Muscle layer of colon (tissue), 2 donors: ENCODE measurements around the gene RBM6.

ENCODE experiments used
- H3K27ac ChIP-seq: one replicate; pipeline ENCODE4 v1.7.0; 2013; ENCODE audit warnings: low read depth, mild to moderate bottlenecking, low read length, moderate library complexity
- H3K27me3 ChIP-seq, 2 donors: one replicate each; pipeline ENCODE4 v1.7.0; 2013; ENCODE audit warnings: low read length in 2 of 2, mild to moderate bottlenecking in 2 of 2; ENCODE audit not compliant: insufficient read depth in 2 of 2, control insufficient read depth in 1 of 2
- H3K36me3 ChIP-seq: one replicate; pipeline ENCODE4 v1.7.0; 2013; ENCODE audit warnings: mild to moderate bottlenecking, low read length; ENCODE audit not compliant: insufficient read depth
- H3K4me1 ChIP-seq: one replicate; pipeline ENCODE4 v1.7.0; 2013; ENCODE audit warnings: mild to moderate bottlenecking, low read length; ENCODE audit not compliant: insufficient read depth
- H3K4me3 ChIP-seq, 2 donors: one replicate each; pipeline ENCODE4 v1.7.0; 2013; ENCODE audit warnings: low read length in 2 of 2, low read depth in 1 of 2, mild to moderate bottlenecking in 1 of 2, moderate library complexity in 1 of 2
- H3K9ac ChIP-seq: one replicate; pipeline ENCODE4 v1.7.0; 2013; ENCODE audit warnings: low read length
- H3K9me3 ChIP-seq: one replicate; pipeline ENCODE4 v1.7.0; 2013; ENCODE audit warnings: mild to moderate bottlenecking, low read length
- donor health status: abdominal sarcoma.
- donor health status: Adenocarcinoma of cecum.

RBM6 gene, protein sequence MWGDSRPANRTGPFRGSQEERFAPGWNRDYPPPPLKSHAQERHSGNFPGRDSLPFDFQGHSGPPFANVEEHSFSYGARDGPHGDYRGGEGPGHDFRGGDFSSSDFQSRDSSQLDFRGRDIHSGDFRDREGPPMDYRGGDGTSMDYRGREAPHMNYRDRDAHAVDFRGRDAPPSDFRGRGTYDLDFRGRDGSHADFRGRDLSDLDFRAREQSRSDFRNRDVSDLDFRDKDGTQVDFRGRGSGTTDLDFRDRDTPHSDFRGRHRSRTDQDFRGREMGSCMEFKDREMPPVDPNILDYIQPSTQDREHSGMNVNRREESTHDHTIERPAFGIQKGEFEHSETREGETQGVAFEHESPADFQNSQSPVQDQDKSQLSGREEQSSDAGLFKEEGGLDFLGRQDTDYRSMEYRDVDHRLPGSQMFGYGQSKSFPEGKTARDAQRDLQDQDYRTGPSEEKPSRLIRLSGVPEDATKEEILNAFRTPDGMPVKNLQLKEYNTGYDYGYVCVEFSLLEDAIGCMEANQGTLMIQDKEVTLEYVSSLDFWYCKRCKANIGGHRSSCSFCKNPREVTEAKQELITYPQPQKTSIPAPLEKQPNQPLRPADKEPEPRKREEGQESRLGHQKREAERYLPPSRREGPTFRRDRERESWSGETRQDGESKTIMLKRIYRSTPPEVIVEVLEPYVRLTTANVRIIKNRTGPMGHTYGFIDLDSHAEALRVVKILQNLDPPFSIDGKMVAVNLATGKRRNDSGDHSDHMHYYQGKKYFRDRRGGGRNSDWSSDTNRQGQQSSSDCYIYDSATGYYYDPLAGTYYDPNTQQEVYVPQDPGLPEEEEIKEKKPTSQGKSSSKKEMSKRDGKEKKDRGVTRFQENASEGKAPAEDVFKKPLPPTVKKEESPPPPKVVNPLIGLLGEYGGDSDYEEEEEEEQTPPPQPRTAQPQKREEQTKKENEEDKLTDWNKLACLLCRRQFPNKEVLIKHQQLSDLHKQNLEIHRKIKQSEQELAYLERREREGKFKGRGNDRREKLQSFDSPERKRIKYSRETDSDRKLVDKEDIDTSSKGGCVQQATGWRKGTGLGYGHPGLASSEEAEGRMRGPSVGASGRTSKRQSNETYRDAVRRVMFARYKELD

DNA sequence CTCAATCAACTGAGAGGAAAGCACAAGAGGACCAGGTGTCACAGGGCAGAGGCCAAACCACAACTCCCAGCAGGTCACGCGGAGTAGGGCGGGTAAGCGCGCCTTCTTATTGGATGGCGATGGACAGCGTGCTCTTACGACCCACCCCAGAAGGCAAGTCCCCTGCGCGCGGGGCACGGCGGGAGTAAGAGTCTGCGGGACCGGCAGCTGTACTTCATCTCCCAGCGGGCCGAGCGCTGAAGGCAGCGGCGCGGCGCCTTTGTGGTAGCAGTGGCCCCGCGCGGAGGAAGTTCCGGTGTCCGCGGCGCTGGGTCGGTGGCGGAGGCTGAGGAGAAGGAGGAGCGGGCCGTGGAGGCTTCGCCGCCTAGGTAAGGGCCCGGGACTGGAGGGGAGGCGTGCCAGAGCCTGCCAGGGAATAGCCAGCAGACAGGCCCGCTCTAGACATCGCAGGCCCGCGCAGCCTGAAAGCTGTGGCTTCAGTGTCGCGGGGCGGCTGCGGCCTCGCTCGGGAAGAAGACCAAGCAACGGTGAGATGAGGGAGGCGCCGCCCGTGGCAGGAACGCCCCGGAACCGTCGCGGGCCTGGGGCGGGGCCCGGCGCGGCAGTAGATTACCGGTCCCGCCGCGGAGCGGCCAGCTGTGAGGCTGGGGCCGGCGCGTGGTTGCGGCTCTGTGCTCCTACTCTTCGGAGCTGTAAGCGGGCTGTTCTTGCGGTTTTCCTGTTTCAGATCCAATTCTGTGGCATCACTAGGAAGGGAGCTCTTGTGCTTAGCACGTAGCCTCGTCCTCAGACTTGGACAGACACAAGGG, at the start of gene RBM6:
RBM6 (plus strand) TSS at position 293 of the 809 bp plus-strand sequence. CDS start 22,492 bp downstream, outside the sequence.
- H3K27ac ChIP-seq: peak within 1 kb of the TSS; percentile 90
- no peaks in the 10 kb centered on the region for H3K9me3 ChIP-seq
- no peaks in the 10 kb centered on the region for H3K27me3 ChIP-seq
- peaks cover 7% of the 10 kb centered on the region for H3K4me1 ChIP-seq
- H3K36me3 ChIP-seq: no peaks in the 10 kb centered on the region
- peak within 1 kb of the TSS; percentile 85 to 87 for H3K4me3 ChIP-seq
- peak within 1 kb of the TSS; percentile 90 for H3K9ac ChIP-seq

DNA sequence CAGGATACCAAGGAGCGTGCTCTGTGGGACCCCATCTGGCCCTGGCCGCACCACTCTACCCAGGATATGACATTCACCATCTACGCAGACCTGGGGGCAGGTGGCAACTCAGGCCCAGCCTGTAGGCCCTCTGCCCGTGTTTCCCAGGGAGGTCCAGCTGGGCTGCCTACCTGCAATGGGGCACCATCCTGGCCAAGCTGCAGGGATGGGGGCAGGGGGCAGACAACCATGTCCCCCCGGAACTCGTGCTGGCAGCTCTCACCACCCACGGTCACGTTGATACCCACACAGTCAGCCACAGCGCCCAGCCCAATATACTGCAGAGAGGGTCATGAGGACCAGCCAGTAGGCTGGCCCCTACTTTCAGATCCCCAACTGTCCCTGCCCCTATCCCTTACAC, 44.2 kb upstream of the RBM6 start:
- Histone ChIP-seq H3K27ac (no peak overlapping the region), H3K4me3 (no peak overlapping the region), H3K9me3 (no peaks in the 10 kb centered on the region), H3K27me3 (no peaks in the 10 kb centered on the region), H3K4me1 (peaks cover 1% of the 10 kb centered on the region), H3K36me3 (no peaks in the 10 kb centered on the region), H3K9ac (no peak overlapping the region)

DNA sequence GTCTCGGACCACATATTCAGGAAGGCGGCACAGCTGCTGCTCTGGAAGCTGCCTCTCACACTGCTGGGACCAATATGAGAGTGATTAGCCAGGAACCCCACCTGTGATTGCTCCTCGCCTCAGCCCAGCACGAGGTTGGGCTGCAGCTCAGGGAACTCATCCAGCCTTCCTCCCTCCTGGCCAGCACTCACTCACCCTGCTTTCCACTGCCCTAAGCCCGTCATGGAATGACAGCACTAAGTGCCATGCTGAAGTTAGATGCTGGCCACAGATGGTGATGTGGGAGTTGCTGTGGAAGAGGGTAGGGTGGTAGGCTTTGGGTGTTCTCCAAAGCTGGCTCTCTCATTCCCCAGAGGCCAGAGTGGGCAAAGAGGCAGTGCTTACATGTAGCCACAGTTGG, 43.6 kb upstream of the RBM6 start:
- H3K9ac ChIP-seq: no peak overlapping the region
- no peaks in the 10 kb centered on the region for H3K9me3 ChIP-seq
- no peaks in the 10 kb centered on the region for H3K36me3 ChIP-seq

DNA sequence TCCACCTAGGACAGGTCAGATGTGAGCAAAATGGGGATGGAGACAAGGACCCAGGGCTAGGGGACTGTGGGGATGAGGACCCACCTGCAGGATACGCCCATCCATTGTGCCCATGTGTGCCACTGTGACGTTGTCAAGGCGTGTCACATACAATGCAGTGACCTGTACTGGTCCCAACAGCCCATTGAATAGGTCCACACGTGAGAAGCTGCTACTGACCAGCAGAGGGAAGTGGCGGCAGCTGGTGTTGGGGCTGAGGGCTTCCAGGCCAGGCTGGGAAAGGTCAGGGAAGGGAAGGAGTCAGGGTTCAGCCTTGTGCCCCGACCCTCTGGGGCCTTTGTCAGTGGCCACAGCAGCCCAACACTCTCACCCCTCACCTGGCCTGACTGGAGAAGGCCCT, 41.0 kb upstream of the RBM6 start:
- Histone ChIP-seq H3K9ac (no peak overlapping the region), H3K36me3 (no peaks in the 10 kb centered on the region), H3K4me1 (peaks cover 15% of the 10 kb centered on the region), H3K27ac (no peak overlapping the region), H3K4me3 (no peak overlapping the region), H3K27me3 (no peaks in the 10 kb centered on the region), H3K9me3 (no peaks in the 10 kb centered on the region)

More for the DNA sequence above, 43.6 kb upstream of the RBM6 start:
- no peak overlapping the region for H3K4me3 ChIP-seq
- H3K27ac ChIP-seq: no peak overlapping the region
- H3K4me1 ChIP-seq: peaks cover 7% of the 10 kb centered on the region
- no peaks in the 10 kb centered on the region for H3K27me3 ChIP-seq

DNA sequence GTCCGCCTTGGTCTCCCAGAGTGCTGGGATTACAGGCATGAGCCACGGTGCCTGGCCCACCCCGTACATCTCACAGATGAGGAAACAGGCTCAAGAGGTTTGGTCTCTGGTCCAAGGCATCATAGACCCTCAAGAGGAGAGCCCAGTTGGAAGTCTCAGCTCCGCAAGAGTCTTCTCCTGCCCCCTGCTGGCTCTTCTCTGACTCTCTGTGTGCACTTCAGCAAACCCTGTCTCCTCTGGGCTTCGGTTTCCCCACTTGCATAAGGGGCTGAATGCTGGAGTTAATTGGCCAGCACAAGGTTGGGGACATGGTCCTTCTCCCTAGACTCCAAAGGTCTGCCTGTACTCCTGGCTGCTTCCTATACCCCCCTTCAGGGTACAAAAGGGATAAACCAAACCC, 40.1 kb upstream of the RBM6 start:
- H3K36me3 ChIP-seq: no peaks in the 10 kb centered on the region
- H3K9me3 ChIP-seq: no peaks in the 10 kb centered on the region
- no peak overlapping the region for H3K4me3 ChIP-seq
- no peaks in the 10 kb centered on the region for H3K27me3 ChIP-seq
- peaks cover 15% of the 10 kb centered on the region for H3K4me1 ChIP-seq
- no peak overlapping the region for H3K9ac ChIP-seq
- H3K27ac ChIP-seq: no peak overlapping the region

DNA sequence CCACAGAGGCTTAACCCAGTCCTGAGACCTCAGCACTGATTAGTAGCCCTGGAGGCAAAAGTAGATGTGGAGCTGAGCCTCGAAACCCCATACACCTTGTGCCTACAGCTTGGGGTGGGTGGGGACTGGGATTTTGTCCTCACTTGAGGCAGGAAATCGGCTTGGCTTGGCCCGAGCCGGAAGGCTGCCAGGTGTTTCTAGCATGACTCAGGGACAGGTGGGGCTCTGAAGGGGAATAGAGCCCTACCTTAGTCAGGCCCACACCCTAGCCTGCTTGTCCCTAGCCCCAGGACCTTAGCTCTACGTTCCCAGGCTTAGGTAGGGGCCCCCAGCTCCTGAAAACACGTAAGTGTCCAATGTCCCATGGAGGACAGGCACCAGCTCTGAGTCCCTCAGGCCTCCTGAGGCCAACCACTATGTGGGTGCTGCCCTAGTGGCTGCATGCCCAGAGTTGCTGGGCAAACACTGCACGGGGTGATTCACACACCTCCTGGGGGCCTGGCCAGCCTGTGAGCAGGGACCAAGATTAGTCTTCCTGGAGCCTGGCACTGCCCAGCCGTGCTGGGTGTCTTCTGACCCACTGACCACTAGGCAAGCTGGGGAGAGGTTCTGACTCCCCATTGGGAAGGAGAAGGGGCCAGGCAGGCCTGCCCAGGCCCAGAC, 39.3 kb upstream of the RBM6 start:
- Histone ChIP-seq H3K4me1 (peaks cover 15% of the 10 kb centered on the region), H3K36me3 (no peaks in the 10 kb centered on the region), H3K9me3 (no peaks in the 10 kb centered on the region), H3K4me3 (no peak overlapping the region), H3K9ac (no peak overlapping the region), H3K27me3 (no peaks in the 10 kb centered on the region), H3K27ac (no peak overlapping the region)

DNA sequence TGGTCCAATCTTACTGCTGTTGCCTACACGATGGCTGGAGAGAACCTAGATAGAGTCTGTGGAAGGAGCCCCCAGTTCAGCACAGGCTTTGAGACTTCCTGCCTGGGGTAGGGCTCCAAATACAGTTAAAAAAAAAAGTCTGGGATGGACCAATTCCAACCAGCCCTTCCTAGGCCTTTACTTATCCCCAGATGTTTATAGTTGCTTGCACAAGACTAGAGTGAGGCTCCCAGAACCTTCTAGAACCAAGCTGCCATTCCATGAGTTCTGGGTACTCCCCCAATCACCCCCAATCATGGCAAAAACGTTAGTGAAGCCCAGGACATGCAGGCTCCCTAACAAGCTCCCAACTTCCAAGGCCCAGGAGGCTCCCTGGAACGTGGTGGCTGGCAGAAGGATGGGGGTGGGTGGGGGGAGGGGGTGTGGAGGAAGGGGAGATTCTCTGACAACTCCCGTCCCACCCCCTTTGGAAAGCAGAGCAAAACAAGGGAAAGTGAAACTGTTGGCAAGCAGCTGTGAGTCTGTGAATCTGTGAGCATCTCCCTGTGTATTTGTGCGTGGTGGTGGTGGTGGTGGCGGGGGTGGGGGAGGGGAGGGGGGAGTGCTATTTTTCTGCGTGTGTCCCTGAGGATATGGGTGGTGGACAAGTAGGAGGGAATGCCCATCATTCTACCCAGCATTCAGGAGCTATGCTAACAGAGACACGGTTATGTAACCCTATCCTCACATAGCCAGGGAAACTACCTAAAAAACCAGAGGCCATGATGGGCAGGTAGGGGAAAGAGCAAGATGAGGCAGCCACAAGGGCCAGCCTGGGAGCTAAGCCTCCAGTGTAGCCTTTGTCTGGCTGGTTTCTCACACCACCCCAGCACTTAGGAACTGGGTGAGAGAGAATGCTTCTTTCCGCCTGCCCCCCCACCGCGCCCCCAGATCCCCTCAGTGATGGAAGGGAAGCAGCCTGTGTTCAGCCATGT, 38.3 kb upstream of the RBM6 start:
- Histone ChIP-seq H3K4me1 (peaks cover 21% of the 10 kb centered on the region), H3K4me3 (no peak overlapping the region), H3K9ac (no peak overlapping the region), H3K9me3 (no peaks in the 10 kb centered on the region), H3K27ac (no peak overlapping the region), H3K27me3 (no peaks in the 10 kb centered on the region), H3K36me3 (no peaks in the 10 kb centered on the region)

DNA sequence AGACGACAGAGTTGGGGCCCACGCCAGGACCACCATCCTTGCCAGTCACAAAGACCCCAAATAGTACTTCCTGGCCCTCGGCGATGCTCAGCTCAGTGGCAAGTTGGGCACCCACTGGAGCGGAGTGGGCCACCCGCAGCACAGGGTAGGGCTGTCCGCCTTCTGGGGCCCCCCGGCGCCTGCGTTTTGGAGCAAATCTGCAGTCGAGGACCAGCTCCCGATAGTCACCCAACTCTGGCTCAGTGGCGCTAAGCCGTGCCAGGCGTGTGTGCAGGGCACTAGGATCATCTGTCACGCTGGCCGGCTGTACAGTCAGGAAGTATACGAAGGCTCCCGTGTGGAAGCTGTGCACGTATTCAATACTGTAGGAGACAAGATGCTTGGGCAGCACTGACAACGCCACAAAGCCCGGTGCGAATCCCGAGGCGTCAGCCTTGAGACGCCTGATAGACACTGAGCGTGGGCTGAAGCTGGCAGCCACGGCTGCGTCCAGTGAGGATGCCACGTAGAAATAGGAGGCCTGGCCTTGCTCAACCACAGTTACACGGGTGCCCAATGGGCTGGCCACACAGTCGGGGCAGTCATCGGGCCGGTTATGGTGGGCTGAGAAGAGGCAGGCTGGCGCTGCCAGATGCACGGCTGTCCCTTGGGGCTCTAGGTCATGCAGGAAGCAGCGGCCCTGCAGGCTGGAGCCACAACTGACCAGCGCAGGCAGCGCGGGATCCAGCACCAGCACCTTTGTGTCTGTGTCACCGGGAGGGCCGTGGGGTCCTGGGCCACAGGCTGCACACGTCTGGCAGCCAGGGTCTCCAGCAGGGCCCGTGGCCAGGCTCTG, 37.2 kb upstream of the RBM6 start:
- no peak overlapping the region for H3K27ac ChIP-seq
- peak overlapping the region in 1 of 2 donors; percentile 58 for H3K4me3 ChIP-seq
- no peak overlapping the region for H3K9ac ChIP-seq
- no peaks in the 10 kb centered on the region for H3K9me3 ChIP-seq
- H3K36me3 ChIP-seq: no peaks in the 10 kb centered on the region
- peaks cover 21% of the 10 kb centered on the region for H3K4me1 ChIP-seq
- no peaks in the 10 kb centered on the region for H3K27me3 ChIP-seq
